Kidney epithelial cell (primary cell): Measurements from ENCODE around the gene PCAT7. TPM values are rescaled to one million over a fixed set of nuclear protein-coding genes. Genes with fewer than 3 reads are reported as not detected.
"Not testable (repeated sequence)": the region's sequence is repeated elsewhere in the genome, so short reads cannot be mapped to it uniquely, and the experiment has no call there.

ENCODE experiments used
- DNase-seq: peaks from one replicate; pipeline ENCODE4 v3.0.0-alpha.2; 2010; ENCODE audit warnings: low read depth
- H3K27me3 ChIP-seq: 2 replicates; pipeline ENCODE4 v1.6.0; 2011; ENCODE audit warnings: low read length; ENCODE audit not compliant: control insufficient read depth, insufficient read depth
- H3K36me3 ChIP-seq: 2 replicates; pipeline ENCODE4 v1.5.1; 2011; ENCODE audit warnings: low read length; ENCODE audit not compliant: control insufficient read depth, insufficient read depth
- H3K4me3 ChIP-seq: 2 replicates; pipeline ENCODE4 v1.5.1; 2011; ENCODE audit warnings: low read depth, mild to moderate bottlenecking, control low read depth, low read length
- total RNA-seq: library from RNA; depleted of rRNA; stranded (reverse); fragments of >200 nt; gene quantifications from 2 replicates; pipeline ENCODE4 v1.2.3, GENCODE V29; 2015
- TF ChIP-seq, protein P1 (sequence below): IDR thresholded peaks from 2 replicates; pipeline ENCODE4 v1.5.1; 2011; ENCODE audit warnings: mild to moderate bottlenecking, moderate library complexity, low read length, control low read depth, inconsistent platforms; ENCODE audit not compliant: insufficient read depth, poor library complexity, severe bottlenecking

Gene PCAT7
- total RNA-seq = not detected in 2 replicates

DNA sequence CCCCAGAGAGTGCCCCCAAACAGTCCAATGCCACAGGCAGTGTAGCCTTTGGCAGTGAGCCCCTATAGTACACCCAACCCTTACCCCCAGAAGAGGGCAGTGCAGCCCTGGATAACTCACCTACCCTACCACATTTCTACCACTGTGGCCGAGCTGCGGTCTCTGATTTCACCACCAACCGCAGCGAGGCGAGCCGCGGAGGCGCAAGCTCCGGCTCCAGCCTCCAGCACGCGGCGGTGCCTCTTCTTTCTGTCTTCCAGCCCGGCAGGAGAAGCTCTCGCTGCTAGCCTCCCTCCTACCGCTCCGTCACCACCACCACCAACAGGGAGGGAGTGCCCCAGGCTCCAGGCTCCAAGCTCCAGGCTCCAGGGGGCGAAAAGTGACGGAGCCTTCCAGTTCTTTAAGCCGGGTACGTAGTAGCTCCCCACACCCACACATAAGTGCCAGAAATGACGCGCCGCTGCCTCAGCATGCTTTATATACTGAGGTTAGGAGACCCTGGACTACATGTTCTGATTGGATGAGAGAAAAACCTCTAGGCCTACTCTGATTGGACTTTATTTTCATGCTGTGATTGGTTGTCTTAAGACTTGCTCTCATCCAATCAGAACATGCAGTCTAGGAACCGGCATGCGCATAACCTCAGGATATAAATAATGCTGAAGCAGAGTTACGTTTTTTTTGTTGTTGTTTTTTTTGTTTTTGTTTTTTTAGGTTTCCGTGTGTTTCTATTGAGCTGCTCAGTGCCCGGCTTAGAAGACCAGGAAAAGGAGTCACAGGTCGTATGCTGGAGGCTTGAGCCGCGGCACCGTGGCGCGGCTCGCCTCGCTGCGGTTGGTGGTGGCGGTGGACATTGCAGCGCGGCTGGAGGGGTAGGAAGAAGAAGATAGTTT is at the start of gene PCAT7:
Gene PCAT7 (plus strand): TSS at position 645 of the 893 bp plus-strand sequence.
- no peaks in the 10 kb centered on the region for H3K36me3 ChIP-seq
- TF ChIP-seq, protein P1, sequence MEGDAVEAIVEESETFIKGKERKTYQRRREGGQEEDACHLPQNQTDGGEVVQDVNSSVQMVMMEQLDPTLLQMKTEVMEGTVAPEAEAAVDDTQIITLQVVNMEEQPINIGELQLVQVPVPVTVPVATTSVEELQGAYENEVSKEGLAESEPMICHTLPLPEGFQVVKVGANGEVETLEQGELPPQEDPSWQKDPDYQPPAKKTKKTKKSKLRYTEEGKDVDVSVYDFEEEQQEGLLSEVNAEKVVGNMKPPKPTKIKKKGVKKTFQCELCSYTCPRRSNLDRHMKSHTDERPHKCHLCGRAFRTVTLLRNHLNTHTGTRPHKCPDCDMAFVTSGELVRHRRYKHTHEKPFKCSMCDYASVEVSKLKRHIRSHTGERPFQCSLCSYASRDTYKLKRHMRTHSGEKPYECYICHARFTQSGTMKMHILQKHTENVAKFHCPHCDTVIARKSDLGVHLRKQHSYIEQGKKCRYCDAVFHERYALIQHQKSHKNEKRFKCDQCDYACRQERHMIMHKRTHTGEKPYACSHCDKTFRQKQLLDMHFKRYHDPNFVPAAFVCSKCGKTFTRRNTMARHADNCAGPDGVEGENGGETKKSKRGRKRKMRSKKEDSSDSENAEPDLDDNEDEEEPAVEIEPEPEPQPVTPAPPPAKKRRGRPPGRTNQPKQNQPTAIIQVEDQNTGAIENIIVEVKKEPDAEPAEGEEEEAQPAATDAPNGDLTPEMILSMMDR = peak; percentile 29
- H3K27me3 ChIP-seq = no peaks in the 10 kb centered on the region
- DNase-seq = no peak
- no peak within 1 kb of the TSS for H3K4me3 ChIP-seq

DNA sequence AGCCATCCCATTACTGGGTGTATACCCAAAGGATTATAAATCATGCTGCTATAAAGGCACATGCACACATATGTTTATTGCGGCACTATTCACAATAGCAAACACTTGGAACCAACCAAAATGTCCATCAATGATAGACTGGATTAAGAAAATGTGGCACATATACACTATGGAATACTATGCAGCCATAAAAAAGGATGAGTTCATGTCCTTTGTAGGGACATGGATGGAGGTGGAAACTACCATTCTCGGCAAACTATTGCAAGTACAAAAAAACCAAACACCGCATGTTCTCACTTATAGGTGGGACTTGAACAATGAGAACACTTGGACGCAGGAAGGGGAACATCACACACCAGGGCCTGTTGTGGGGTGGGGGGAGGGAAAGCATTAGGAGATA is 48.5 kb upstream of the PCAT7 start:
- H3K27me3 ChIP-seq, H3K4me3 ChIP-seq, H3K36me3 ChIP-seq, DNase-seq: not testable (repeated sequence)

DNA sequence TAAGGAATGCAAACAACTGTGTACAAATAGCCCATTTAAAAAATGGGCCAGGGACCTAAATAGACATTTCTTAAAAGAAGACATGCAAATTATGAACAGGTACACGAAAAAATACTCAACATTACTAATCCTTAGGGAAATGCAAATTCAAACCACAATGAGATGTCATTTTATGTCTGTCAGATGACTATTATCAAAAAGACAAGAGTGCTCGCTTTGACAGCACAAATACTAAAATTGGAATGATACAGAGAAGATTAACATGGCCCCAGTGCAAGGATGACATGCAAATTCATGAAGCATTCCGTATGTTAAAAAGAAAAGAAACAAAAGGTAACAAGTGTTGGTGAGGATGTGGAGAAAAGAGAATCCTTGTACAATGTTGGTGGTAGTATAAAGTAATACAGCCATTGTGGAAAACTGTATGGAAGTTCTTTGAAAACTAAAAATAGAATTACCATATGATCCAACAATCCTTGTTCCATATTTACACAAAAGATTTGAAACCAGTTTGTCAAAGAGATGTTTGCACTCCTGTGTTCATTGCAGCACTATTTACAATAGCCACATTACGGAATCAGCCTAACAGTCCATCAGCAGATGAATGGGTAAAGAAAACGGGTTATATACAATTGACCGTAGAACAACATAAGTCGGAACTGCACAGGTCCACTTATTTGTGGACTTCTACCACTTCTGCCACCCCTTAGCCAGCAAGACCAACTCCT is 47.2 kb upstream of the PCAT7 start:
- Histone ChIP-seq H3K27me3 (no peaks in the 10 kb centered on the region), H3K4me3 (no peak overlapping the region), H3K36me3 (no peaks in the 10 kb centered on the region)
- TF ChIP-seq, protein P1 = no peak
- DNase-seq = no peak

DNA sequence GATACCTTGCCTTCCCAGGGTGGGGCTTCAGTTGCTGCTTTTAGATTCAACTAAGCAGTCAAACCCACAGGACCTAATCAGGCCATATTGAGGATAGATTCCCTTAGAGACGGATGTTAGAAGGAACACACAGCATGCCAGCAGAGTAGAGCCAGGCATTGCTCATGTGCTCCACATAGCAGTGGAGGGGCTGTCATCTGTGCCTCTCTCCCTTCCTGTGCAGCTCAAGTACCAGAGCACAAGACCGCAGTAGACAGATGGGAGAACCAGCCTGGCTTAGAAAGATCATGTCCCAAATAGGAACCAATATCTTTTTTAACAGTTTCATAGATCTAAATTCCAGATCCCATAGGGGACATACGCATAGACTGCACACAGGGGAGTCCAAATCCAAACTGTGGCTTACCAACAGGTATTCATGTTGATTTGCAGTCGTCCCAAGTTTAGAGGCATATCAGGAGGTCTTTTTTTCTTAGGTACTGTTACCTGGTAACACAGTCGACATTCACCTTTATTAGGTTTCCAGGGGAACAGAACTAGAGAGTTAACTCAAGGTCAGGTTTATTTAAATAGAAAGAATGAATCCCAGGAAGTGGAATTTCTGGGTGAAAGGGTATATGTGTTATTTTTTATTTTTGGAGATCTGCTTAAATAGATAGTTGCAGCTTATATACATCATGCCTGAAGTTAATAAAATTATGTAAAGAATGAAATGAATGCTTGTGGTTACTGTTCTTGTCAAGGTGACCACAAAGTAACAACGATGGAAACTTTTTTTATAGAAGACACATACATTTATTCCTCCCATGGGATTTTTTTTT is 43.5 kb upstream of the PCAT7 start:
- TF ChIP-seq, protein P1 = no peak
- no peak overlapping the region for H3K4me3 ChIP-seq
- no peaks in the 10 kb centered on the region for H3K36me3 ChIP-seq
- H3K27me3 ChIP-seq = no peaks in the 10 kb centered on the region
- no peak for DNase-seq

DNA sequence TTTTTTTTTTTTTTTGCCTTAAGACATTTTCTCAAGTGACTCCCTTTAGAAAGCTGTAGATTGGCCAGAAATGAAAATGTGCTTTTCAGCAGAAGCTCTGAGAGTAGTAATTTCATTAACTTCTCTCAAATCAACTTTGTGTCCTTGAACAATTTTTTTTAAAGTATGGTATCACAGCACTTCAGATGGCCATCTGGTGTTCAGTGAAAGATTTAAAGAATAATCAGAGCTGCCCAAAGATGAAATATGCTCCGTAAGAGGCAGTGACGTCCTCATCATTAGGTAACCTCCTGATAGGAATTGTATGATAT is 43.0 kb upstream of the PCAT7 start:
- Histone ChIP-seq H3K36me3 (no peaks in the 10 kb centered on the region), H3K27me3 (no peaks in the 10 kb centered on the region), H3K4me3 (no peak overlapping the region)
- no peak for DNase-seq
- TF ChIP-seq, protein P1 = no peak

DNA sequence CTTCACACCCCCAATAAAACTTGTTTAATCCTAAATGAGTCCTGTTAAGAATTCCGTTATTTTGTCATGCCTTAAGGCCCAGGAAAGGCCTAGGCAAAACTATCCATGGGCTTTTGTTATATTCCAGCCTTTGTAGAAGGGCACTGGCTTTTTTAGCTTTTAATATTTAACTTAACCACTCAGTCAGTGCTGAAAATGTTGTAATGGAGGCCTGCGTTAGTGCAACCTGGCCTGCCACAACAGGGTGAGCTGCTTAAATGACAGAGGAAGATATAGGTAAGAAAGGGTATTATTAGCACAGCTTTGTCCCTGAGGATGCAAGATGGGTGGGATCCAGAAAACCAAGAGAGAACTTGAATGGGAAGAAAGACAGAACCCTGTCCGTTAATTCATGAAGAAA is 40.2 kb upstream of the PCAT7 start:
- TF ChIP-seq, protein P1 = no peak
- Histone ChIP-seq H3K36me3 (no peaks in the 10 kb centered on the region), H3K4me3 (no peak overlapping the region), H3K27me3 (no peaks in the 10 kb centered on the region)
- DNase-seq = no peak
